HG02610 (cell line): ENCODE measurements around the gene LAMA2.

Source experiments
- ATAC-seq: cut with Tn5 transposase; IDR thresholded peaks from one replicate; pipeline ENCODE4 v1.9.1; 2021; ENCODE audit warnings: mild to moderate bottlenecking, moderate library complexity; ENCODE audit not compliant: unreplicated experiment

Gene LAMA2

GRCh38 chr6:129544892-129545612, 662.1 kb downstream of the LAMA2 start:
- no peak for ATAC-seq

DNA sequence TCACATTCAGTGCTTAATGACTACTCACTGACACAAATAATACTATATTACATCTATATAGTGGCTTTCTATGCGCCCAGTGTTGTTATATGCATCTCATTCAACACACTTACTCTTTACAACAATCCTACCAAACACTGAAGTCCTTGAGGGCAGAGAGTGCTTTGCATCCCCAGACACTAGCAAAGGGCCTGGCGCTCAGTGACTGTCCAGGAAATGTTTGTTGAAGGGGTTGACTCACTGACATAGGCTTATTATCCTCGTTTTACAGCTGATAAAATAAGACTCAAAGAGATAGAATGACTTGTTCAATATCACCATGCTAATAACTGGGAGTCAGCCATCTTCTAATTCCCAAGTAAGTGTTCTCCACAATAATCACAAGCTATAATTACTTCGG, 663.8 kb downstream of the LAMA2 start:
- ATAC-seq: no peak

DNA sequence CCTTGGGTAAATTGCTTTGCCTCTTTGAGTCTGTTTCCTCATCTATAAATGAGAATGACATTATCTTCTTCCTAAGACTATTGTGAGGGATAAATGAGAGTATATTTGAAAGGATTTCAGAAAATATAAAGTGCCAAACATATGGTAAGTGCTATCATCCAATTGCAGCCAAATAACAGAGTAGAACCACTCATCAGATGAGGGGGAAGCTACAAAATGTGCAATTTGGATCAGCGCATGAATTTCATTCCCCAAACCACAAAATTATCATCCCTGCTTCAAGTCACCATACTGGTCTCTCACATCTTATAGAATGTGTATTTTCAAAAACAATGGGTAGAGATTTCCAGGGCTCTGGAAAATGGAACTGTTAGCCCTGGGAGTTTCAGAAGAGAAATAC, 668.5 kb downstream of the LAMA2 start:
- ATAC-seq: no peak

GRCh38 chr6:129552413-129552812, 669.5 kb downstream of the LAMA2 start:
- no peak for ATAC-seq

DNA sequence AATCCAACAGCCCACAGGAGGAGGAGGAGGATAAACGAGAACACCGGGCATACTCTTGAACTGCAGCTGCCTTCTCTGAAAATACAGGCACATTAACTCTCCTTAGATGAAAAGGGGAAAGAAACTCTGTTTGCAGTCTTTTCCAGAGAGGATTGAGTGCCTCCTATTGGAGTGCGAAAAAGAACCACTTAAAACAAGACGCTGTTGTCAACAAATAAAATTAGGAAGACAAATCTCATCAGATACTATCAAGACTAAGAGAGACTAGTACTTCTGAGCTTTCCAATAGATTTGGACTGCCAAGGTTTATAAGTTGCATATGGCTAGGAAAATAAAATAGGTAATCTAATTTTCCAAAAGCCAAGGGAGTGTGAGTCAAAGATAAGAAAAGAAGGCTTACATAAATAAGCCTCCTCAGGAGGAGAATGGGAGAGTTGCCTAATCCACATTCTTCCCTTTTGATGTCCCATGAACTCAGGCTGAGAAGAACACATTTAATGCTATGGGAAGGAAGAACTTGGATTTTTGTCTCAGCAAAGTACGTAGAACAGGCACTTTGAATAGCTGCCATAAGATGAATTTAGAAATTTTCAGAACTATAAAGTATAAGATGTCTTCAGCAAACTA, 672.4 kb downstream of the LAMA2 start:
- no peak for ATAC-seq

GRCh38 chr6:129558248-129558647, 675.3 kb downstream of the LAMA2 start:
- no peak for ATAC-seq

DNA sequence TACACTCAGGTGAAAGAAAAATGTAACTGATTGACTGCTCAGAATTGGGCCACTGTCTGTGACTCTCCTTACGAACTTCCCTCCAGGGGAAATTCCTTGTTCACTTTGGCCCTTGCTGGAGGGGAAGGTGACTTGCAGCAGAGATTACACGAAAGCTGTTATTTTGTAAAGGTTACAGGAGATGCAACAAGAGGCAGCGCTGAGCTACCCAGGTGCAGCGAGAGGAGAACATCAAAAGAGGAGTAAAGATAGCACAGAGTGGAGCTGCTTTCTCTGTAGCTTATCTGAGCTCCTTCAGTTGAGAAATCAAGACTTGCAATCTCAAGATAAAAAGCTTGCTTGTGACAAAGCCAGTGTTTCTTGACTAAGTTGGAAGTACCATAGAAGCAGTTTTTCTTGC, 682.4 kb downstream of the LAMA2 start:
- no peak for ATAC-seq

GRCh38 chr6:129565811-129566210, 682.9 kb downstream of the LAMA2 start:
- no peak for ATAC-seq
